HepG2 (cell line): ENCODE measurements around the gene NRBP1. TPM values are rescaled to one million over a fixed set of nuclear protein-coding genes. Genes with fewer than 3 reads are reported as not detected.

Experiments used
- AKNA ChIP-seq: sonication (generic); formaldehyde crosslinking; IDR thresholded peaks from 2 replicates; pipeline ENCODE4 v1.4.0; 2020; ENCODE audit warnings: missing genetic modification reagents, borderline replicate concordance
- FOXO1 ChIP-seq: sonication (generic); formaldehyde crosslinking; IDR thresholded peaks from 2 replicates; pipeline ENCODE4 v1.4.0; 2020; ENCODE audit warnings: missing genetic modification reagents
- KLF13 ChIP-seq: sonication (generic); formaldehyde crosslinking; IDR thresholded peaks from 2 replicates; pipeline ENCODE4 v1.4.0; 2020; ENCODE audit warnings: mild to moderate bottlenecking, missing genetic modification reagents
- MAFK ChIP-seq, 2 experiments: IDR thresholded peaks in 1 of 2; conservative IDR thresholded peaks in 1 of 2; 2 replicates each; pipeline ENCODE4 v1.6.1; 2011; ENCODE audit warnings: improper control_type of control experiment in 2 of 2, low read length in 2 of 2
- MTF1 ChIP-seq: sonication (generic); formaldehyde crosslinking; IDR thresholded peaks from 2 replicates; pipeline ENCODE4 v1.5.0; 2020; ENCODE audit warnings: missing genetic modification reagents
- MYC ChIP-seq: sonication (generic); formaldehyde crosslinking; IDR thresholded peaks from 2 replicates; pipeline ENCODE4 v1.9.0; 2021; ENCODE audit warnings: missing genetic modification reagents, borderline replicate concordance
- NFYC ChIP-seq: IDR thresholded peaks from 2 replicates; pipeline ENCODE4 v1.6.1; 2016; ENCODE audit warnings: missing genetic modification reagents, missing compliant biosample characterization
- NR3C1 ChIP-seq: sonication (generic); formaldehyde crosslinking; IDR thresholded peaks from 2 replicates; pipeline ENCODE4 v1.4.0; 2020; ENCODE audit warnings: missing genetic modification reagents
- RFX5 ChIP-seq: IDR thresholded peaks from 2 replicates; pipeline ENCODE4 v1.6.1; 2011; ENCODE audit warnings: low read depth, low read length, improper control_type of control experiment
- SIX1 ChIP-seq: sonication (generic); formaldehyde crosslinking; IDR thresholded peaks from 2 replicates; pipeline ENCODE4 v1.4.0; 2020; ENCODE audit warnings: missing genetic modification reagents, borderline replicate concordance
- TARDBP ChIP-seq: sonication (generic); formaldehyde crosslinking; IDR thresholded peaks from 2 replicates; pipeline ENCODE4 v1.8.0; 2022; ENCODE audit warnings: mild to moderate bottlenecking, missing genetic modification reagents
- TOE1 ChIP-seq: sonication (generic); formaldehyde crosslinking; IDR thresholded peaks from 2 replicates; pipeline ENCODE4 v1.4.0; 2020; ENCODE audit warnings: mild to moderate bottlenecking, missing genetic modification reagents
- ZNF12 ChIP-seq: sonication (generic); formaldehyde crosslinking; IDR thresholded peaks from 2 replicates; pipeline ENCODE4 v1.5.0; 2020; ENCODE audit warnings: missing genetic modification reagents
- ZNF556 ChIP-seq: sonication (generic); formaldehyde crosslinking; IDR thresholded peaks from 2 replicates; pipeline ENCODE4 v1.4.0; 2020; ENCODE audit warnings: mild to moderate bottlenecking, missing genetic modification reagents, borderline replicate concordance
- ZNF773 ChIP-seq: sonication (generic); formaldehyde crosslinking; IDR thresholded peaks from 2 replicates; pipeline ENCODE4 v1.4.0; 2020; ENCODE audit warnings: missing genetic modification reagents, borderline replicate concordance
- polyA plus RNA-seq, 8 experiments: library from polyadenylated mRNA; depleted of rRNA in 3 of 8; stranded (reverse) in 7 of 8; unstranded in 1 of 8; fragments of >200 nt; fragmentation: Illumina TruSeq in 4 of 8; extraction: Trizol in 4 of 8; gene quantifications; 2 replicates each; pipeline versions ENCODE4 v1.2.1 to v1.2.3, GENCODE V29; 2011 to 2016; ENCODE audit warnings: low read depth in 4 of 8, missing spikeins in 1 of 8, mixed read lengths in 1 of 8; ENCODE audit not compliant: insufficient read depth in 1 of 8
- total RNA-seq, 5 experiments: library from RNA; depleted of rRNA; stranded (reverse); fragments of >200 nt; fragmentation: Illumina TruSeq; extraction: Trizol; gene quantifications; 2 replicates each; pipeline ENCODE4 v1.2.3, GENCODE V29; 2016; ENCODE audit warnings: low read depth in 1 of 5
- TF ChIP-seq, protein P1 (sequence below): sonication (generic); formaldehyde crosslinking; conservative IDR thresholded peaks from 2 replicates; pipeline ENCODE4 v1.4.0; 2020; ENCODE audit warnings: missing genetic modification reagents
- TF ChIP-seq, protein P2 (sequence below): sonication (generic); formaldehyde crosslinking; IDR thresholded peaks from 2 replicates; pipeline ENCODE4 v1.5.0; 2020; ENCODE audit warnings: missing genetic modification reagents, mild to moderate bottlenecking, borderline replicate concordance
- TF ChIP-seq, protein P3 (sequence below): sonication (generic); formaldehyde crosslinking; IDR thresholded peaks from 2 replicates; pipeline ENCODE4 v1.4.0; 2020; ENCODE audit warnings: missing genetic modification reagents
- TF ChIP-seq, protein P4 (sequence below): sonication (generic); formaldehyde crosslinking; IDR thresholded peaks from 2 replicates; pipeline ENCODE4 v1.8.1; 2023; ENCODE audit warnings: mild to moderate bottlenecking, missing genetic modification reagents, borderline replicate concordance
- TF ChIP-seq, protein P5 (sequence below): IDR thresholded peaks from 2 replicates; pipeline ENCODE4 v1.6.1; 2016; ENCODE audit warnings: mild to moderate bottlenecking, missing biosample characterization, missing genetic modification reagents

NRBP1 gene
- total and polyA plus RNA-seq, 2 of the 13 experiments (the other 11 are each of a cell fraction or from before 2014, with no cell fraction given): 165 to 240 TPM

DNA sequence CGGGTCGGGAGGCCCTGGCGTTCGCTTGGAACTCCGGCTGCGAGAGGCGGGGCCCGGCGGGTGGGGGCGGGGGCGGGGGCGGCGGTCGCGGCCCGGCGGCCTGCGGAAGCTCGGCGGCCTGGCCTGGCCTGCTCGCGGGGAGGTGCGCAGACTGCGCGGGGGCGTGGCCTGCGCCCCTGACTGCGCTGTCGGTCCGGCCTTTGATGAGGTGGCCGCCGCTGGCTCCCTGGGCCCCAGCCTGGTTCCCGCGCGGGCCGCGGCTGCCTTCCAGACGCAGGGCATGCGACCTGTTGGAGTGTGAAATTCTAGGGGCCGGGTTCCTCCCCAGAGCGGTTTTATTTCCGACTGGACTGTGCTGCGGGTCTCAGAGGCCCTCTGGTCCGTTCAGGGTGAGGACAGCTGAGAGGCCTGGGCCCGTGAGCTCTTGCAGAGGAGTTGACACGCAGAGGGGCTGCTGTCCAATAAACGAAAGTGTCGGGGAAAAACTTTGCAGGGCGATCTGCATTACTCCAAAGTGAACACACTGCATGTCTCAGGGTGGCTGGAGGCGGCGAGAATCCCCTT is 629 bp downstream of the NRBP1 start (continued):
- TF ChIP-seq AKNA (peak; percentile 65; the same call in 1 of the 2 replicates), NFYC (CRISPR knock-in tag) (no peak), KLF13 (no peak; the same call in 1 of the 2 replicates), RFX5 (no peak), ZNF12 (CRISPR knock-in tag) (no peak), ZNF773 (CRISPR knock-in tag) (0 out of 2 replicates have a peak, but pooled peaks have one; percentile 79), NR3C1 (CRISPR knock-in tag) (no peak), MAFK (conservative IDR thresholded peaks at IDR 0.05 in 1 of 2, IDR thresholded peaks at IDR 0.05 in 1 of 2; ENCODE audit: low read length in 2 of 2) (no peak), TARDBP (CRISPR knock-in tag) (no peak), FOXO1 (CRISPR knock-in tag) (peak; percentile 21; the same call in 1 of the 2 replicates), TOE1 (CRISPR knock-in tag) (no peak), SIX1 (CRISPR knock-in tag) (no peak), ZNF556 (CRISPR knock-in tag) (peak; percentile 74; the same call in 1 of the 2 replicates), MTF1 (CRISPR knock-in tag) (no peak), MYC (CRISPR knock-in tag) (peak; percentile 65)
- TF ChIP-seq, protein P1, sequence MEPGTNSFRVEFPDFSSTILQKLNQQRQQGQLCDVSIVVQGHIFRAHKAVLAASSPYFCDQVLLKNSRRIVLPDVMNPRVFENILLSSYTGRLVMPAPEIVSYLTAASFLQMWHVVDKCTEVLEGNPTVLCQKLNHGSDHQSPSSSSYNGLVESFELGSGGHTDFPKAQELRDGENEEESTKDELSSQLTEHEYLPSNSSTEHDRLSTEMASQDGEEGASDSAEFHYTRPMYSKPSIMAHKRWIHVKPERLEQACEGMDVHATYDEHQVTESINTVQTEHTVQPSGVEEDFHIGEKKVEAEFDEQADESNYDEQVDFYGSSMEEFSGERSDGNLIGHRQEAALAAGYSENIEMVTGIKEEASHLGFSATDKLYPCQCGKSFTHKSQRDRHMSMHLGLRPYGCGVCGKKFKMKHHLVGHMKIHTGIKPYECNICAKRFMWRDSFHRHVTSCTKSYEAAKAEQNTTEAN (CRISPR knock-in tag): peak; percentile 61; the same call in 1 of the 2 replicates
- TF ChIP-seq, protein P2, sequence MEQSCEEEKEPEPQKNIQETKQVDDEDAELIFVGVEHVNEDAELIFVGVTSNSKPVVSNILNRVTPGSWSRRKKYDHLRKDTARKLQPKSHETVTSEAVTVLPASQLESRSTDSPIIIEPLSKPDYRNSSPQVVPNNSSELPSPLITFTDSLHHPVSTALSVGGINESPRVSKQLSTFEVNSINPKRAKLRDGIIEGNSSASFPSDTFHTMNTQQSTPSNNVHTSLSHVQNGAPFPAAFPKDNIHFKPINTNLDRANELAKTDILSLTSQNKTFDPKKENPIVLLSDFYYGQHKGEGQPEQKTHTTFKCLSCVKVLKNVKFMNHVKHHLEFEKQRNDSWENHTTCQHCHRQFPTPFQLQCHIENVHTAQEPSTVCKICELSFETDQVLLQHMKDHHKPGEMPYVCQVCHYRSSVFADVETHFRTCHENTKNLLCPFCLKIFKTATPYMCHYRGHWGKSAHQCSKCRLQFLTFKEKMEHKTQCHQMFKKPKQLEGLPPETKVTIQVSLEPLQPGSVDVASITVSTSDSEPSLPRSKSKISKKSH (CRISPR knock-in tag): no peak
- TF ChIP-seq, protein P3, sequence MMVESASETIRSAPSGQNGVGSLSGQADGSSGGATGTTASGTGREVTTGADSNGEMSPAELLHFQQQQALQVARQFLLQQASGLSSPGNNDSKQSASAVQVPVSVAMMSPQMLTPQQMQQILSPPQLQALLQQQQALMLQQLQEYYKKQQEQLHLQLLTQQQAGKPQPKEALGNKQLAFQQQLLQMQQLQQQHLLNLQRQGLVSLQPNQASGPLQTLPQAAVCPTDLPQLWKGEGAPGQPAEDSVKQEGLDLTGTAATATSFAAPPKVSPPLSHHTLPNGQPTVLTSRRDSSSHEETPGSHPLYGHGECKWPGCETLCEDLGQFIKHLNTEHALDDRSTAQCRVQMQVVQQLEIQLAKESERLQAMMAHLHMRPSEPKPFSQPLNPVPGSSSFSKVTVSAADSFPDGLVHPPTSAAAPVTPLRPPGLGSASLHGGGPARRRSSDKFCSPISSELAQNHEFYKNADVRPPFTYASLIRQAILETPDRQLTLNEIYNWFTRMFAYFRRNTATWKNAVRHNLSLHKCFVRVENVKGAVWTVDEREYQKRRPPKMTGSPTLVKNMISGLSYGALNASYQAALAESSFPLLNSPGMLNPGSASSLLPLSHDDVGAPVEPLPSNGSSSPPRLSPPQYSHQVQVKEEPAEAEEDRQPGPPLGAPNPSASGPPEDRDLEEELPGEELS (CRISPR knock-in tag): peak; percentile 61
- TF ChIP-seq, protein P4, sequence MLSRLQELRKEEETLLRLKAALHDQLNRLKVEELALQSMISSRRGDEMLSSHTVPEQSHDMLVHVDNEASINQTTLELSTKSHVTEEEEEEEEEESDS (CRISPR knock-in tag): no peak
- TF ChIP-seq, protein P5, sequence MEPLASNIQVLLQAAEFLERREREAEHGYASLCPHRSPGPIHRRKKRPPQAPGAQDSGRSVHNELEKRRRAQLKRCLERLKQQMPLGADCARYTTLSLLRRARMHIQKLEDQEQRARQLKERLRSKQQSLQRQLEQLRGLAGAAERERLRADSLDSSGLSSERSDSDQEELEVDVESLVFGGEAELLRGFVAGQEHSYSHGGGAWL (CRISPR knock-in tag): peak; percentile 45; the same call in 1 of the 2 replicates
